Panc1 (cell line): ENCODE results near the gene ARMC5.

Experiments used
- POLR2AphosphoS5 ChIP-seq: IDR thresholded peaks from 2 replicates; pipeline ENCODE4 v1.6.1; 2012; ENCODE audit warnings: mild to moderate bottlenecking, low read depth, low read length, moderate library complexity
- TCF7L2 ChIP-seq: IDR thresholded peaks from 2 replicates; pipeline ENCODE4 v1.6.1; 2011; ENCODE audit warnings: mild to moderate bottlenecking, low read depth, low read length, inconsistent platforms
- TF ChIP-seq, protein P1 (sequence below): fragments of 450-650 bp; IDR thresholded peaks from 2 replicates; pipeline ENCODE4 v1.5.1; 2017; ENCODE audit warnings: mild to moderate bottlenecking
- TF ChIP-seq, protein P2 (sequence below), 2 experiments: IDR thresholded peaks; 2 replicates each; pipeline ENCODE4 v1.6.1; 2011 to 2012; ENCODE audit warnings: low read depth in 2 of 2, control low read depth in 1 of 2, low read length in 1 of 2, mild to moderate bottlenecking in 1 of 2, moderate library complexity in 1 of 2; ENCODE audit not compliant: insufficient read depth in 1 of 2

DNA sequence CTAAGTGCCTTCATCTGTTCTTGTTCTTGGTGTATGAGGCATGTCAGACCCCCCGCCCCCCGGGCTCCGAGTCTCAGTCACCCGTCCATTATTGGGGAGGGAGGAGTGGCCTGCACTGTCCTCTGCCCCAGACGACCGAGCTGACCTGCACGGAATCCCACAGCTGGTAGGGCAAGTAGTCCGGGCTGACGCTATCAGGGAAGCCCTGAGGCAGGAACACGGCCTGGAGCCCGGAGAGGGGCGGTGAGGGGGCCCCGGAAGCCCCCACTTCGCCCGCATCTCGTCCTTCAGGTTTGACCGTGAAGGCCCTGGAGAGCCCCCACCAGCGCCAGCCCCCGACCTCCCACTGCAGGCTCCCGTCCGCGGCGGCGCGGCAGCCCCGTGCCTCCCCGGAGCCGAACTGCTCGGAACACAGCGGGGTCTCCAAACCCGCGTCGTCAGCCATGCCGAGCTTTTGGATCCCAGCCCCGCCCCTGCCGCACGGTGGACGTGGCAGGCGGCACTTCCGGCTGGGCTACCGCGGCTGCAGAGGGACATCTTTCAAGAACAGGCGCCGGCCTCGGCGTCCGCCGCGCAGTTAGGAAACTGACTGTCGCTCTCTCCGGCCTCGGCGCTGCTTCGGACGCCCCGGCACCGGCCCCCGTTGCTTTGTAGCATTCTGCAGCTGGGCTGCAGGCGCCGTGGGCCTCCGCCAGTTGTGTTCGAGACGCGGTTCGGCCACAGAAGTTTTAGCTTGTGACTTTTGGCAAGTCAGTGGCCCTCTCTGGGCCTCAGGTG lies 48.8 kb downstream of the ARMC5 start, which contains the start of gene RUSF1:
- TF ChIP-seq TCF7L2 (no peak), POLR2AphosphoS5 (peak; percentile 91)
- TF ChIP-seq, protein P1, sequence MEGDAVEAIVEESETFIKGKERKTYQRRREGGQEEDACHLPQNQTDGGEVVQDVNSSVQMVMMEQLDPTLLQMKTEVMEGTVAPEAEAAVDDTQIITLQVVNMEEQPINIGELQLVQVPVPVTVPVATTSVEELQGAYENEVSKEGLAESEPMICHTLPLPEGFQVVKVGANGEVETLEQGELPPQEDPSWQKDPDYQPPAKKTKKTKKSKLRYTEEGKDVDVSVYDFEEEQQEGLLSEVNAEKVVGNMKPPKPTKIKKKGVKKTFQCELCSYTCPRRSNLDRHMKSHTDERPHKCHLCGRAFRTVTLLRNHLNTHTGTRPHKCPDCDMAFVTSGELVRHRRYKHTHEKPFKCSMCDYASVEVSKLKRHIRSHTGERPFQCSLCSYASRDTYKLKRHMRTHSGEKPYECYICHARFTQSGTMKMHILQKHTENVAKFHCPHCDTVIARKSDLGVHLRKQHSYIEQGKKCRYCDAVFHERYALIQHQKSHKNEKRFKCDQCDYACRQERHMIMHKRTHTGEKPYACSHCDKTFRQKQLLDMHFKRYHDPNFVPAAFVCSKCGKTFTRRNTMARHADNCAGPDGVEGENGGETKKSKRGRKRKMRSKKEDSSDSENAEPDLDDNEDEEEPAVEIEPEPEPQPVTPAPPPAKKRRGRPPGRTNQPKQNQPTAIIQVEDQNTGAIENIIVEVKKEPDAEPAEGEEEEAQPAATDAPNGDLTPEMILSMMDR = no peak
- TF ChIP-seq, protein P2, sequence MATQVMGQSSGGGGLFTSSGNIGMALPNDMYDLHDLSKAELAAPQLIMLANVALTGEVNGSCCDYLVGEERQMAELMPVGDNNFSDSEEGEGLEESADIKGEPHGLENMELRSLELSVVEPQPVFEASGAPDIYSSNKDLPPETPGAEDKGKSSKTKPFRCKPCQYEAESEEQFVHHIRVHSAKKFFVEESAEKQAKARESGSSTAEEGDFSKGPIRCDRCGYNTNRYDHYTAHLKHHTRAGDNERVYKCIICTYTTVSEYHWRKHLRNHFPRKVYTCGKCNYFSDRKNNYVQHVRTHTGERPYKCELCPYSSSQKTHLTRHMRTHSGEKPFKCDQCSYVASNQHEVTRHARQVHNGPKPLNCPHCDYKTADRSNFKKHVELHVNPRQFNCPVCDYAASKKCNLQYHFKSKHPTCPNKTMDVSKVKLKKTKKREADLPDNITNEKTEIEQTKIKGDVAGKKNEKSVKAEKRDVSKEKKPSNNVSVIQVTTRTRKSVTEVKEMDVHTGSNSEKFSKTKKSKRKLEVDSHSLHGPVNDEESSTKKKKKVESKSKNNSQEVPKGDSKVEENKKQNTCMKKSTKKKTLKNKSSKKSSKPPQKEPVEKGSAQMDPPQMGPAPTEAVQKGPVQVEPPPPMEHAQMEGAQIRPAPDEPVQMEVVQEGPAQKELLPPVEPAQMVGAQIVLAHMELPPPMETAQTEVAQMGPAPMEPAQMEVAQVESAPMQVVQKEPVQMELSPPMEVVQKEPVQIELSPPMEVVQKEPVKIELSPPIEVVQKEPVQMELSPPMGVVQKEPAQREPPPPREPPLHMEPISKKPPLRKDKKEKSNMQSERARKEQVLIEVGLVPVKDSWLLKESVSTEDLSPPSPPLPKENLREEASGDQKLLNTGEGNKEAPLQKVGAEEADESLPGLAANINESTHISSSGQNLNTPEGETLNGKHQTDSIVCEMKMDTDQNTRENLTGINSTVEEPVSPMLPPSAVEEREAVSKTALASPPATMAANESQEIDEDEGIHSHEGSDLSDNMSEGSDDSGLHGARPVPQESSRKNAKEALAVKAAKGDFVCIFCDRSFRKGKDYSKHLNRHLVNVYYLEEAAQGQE (IDR thresholded peaks at IDR 0.05; ENCODE audit: insufficient read depth in 1 of 2, low read depth in 2 of 2, low read length in 1 of 2) = no peak; a peak in 1 of 4 replicates
